EL (cell line): ENCODE data around the gene AHDC1.
A peak's percentile ranks its signal among the peaks of the same experiment; 100 is the strongest.

Source experiments
- DNase-seq: peaks from one replicate; pipeline ENCODE4 v3.0.0-alpha.2; 2016

Gene AHDC1

DNA sequence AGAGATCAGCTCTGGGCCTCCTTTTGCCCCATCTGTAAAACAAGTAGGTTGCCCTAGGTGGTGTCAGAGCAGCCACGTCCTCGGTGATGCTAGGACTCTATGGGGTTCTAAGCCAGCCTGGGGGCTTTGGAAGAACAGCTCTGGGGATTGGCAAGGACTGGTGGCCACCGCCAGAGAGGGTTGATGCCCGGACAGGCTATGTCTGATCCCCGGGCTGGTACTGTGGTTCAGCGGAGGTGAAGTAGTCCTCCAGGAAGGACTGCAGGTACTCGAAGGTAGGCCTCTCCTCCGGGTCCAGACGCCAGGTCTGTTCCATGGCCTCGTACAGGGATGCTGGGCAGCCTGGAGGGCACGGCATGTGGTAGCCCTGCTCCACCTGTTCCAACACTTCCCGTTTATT, 8.8 kb upstream of the AHDC1 start:
- no peak for DNase-seq

DNA sequence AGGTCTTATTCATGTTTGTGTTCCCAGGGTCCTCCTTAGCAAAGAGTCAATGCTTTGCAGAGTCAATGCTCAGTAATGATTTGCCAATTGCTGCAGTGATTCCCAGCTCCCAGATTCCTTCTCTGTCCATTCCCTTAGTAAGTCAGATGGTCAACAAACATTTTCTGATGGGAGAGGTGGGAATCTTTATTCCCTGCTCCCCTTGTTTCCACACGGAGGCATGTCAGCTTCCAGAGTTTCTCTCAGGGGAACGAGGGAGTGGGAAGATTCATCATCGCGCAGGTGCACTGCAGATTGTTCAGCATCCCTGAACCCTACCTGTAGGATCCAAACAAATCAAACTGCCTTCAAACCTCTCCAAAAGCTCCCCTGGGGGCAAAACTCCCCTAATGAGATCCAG, 7.5 kb upstream of the AHDC1 start:
- DNase-seq = no peak

DNA sequence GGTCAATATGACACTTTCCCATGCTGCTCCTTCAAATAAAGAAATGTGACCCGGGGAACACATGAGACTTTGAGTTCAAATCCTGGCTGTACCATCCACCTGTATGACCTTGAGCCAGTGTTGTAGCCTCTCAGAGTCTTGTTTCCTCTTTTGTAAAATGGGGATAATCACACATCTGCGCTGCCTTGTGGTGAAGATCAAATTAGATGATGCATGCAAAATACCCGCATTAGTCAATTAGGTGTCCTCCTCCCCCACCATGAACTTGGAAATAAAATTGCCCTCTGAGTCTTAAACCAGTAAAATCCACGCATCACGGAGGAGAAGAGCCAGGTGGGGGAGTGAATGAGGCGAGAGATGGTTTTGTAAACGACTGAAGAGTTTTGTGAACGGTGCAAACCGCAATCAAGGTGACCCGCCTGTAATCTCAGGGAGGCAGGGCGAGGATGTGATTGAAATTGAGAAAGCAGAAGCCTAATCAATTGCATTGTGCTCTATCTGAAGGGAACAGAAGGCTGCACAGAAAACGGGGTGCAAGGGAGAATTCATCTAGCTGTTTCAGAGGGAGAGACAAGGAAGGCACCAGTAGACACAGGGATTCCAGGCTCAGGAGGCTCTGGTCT, 5.8 kb upstream of the AHDC1 start:
- no peak for DNase-seq

DNA sequence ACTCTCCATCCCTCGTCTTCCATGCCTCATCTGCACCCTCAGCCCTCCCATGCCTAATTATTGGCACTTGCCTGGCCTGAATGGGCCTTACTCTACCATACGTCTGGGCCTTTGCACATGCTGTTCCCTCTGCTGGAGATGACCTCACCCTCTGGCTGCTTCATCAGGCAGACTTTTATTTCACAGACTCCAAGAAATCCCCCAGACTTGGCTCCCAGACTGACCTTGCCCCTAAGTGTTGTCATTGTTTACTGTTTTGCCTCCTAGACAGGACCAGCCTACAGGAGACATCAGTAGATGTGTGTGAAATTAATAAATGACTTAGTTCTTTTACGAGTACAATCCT, 5.2 kb upstream of the AHDC1 start:
- no peak for DNase-seq

DNA sequence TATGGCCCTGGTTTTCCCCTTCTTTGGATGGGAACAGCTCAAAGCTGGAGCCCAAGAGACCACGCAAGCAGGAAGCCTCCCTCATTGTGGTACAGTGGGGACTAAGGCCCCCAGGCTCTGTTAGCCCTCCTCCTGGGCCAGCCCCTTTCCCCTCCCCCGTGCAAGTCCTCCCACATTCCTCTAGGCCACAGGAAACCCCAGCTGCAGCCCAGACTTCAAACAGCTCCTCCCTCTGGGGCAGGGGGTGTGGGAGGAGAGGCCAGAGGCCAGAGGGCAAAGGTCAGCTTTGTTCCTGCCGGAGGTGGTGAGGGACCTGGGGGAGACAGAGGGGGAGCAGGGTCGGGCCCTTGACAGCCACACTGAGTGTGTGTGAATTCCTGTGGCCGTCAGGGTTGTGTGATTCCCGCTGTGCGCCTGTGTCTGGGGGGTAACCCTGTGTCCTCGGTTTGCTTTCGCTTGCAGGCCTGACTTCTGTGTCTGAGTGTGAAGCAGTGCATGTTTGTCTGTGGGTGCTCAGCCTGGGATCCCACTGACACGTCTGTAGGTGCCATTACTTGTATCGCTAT, 3.4 kb upstream of the AHDC1 start:
- no peak for DNase-seq

DNA sequence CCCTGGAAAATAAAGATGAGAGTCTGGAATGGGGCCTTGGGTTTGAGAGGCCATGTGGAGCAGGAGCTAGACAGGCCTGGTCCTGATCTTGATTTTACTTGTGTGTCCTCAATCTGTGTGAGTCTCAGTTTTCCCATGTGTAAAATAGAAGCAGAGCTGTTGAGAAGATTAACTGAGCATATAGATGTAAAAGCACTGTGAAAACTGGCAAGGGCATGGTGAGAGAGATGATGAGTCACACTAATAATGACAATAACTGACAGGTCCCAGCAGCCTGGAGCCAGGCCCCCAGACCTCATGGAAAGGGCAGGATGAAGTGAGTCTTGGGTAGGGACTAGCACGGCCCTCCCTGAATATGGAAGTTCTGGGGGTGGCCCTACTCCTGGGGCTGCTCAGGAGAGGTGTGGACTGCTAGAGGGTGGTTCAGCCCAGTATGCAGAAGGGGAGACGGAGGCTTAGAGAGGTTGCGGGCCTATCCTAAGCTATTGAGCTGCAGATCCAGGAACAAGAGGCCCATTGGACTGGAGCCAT, 2.8 kb upstream of the AHDC1 start:
- DNase-seq = peak; percentile 49

DNA sequence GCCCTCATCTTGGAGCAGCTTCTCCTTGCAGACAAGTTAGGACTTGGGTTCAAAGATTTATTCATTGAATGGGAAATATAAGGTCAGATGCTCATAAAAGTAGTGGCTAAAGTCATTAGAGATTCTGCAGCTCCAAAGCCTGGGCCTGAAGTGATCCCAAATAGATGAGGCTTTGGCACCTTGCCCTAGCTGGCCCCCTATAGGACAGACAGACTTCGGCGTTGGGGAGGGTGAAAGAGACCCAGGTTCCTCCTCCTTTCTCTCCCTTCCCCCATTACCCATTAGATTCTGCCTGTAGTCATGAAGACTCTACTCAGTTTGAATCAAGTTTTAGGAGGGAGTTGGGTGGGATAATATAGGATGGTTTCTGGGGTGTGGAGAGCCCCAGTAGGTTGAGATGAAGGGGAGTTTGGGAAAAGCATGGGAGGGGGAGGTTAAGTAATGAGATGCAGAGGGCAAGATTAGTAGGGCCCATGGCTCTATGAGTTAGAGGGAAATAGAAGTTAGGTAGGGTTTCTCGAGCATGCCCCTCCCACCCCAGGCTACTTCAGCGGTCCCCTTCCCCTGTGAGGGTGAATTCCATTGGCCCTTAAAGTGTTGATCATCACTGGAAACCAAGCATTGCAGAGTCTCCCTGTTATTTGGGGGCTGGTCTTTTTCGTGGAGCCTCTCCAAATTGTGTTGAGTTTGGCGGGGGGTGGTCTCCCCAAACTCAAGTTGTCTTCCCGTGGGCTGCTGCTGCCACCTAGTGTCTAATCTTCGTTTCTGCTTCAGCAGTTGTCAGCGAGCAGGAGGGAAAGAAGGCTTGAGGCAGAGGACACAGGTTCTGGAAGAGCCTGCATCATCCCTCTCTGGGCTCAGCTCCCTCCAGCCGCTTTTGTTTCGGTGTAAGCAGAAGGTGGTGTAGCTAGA, 2.1 kb upstream of the AHDC1 start:
- peak; percentile 72 for DNase-seq

DNA sequence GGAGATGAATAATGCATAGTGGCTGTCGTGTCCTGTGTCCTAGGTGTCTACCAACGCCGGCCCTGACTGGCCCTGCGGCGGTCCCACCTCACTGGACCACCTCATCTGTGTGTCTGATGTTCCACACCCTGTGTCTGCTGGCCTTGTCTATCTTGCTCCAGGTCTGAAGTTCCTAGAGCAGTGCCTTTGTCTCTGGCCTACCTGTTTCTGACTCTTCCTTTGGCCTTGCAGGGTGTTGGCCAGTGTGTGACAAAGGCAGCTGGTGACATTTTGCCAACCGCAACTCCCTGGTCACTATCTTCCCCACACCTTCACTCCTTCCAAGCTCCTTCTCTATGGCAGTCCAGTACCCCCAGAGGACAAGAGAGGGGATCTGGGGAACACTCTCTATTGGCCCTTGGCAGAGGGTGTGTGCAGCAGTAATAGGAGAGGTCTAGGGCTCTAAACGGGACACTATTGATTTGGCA, 1.4 kb upstream of the AHDC1 start:
- DNase-seq = no peak

DNA sequence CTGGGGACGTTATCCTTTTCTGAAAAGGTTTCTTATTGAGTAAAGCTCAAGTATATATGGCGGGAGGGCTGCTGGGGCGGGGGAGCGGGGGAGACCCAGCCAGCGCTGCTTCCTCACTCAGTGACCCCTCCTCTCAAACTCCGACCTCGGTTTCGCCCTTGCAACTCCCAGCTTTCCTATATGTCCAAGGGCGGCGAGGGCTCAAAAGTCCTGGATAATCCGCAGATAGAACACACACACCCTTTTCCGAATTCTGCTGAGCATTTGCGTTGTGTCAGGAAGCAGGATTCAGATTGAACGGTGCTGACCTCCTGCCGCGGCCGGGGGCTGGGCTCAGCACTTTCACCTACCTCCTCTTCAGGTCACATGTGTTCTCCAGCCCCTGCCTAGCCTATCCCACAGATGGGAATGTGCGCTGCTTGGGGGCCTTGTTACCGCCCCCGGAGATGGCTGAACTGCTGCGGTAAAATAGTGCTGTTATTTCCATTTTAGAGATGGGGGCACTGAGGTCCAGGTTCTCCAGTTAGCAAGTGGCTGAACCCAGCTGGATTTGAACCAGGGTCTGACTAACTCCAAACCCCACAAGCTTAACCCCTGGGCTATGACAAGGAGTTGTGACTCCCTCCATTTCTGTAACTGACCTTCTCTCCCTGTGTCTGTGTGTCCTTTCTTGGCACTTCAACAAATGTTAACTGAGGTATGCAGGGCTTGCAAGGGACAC, 795 bp upstream of the AHDC1 start:
- DNase-seq = no peak

DNA sequence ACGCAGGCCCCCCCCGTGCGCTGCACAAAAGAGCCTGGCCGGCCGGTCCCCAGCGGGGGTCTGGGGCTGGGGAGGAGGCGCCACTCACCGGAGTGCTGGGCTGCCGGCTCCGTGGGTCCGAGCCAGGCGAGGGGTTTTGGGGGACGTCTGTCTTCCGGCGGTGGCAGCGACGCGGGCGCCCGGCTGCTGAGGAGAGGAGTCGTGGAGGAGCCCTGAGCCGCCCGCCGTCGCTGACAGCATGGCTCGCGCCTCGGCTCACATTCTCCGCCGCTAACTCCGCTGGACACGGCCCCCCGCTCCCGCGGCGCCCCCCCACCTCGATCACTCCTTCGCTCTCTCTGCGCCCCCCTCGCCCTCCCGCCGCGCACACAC, 649 bp downstream of the AHDC1 start:
- DNase-seq = peak; percentile 42

DNA sequence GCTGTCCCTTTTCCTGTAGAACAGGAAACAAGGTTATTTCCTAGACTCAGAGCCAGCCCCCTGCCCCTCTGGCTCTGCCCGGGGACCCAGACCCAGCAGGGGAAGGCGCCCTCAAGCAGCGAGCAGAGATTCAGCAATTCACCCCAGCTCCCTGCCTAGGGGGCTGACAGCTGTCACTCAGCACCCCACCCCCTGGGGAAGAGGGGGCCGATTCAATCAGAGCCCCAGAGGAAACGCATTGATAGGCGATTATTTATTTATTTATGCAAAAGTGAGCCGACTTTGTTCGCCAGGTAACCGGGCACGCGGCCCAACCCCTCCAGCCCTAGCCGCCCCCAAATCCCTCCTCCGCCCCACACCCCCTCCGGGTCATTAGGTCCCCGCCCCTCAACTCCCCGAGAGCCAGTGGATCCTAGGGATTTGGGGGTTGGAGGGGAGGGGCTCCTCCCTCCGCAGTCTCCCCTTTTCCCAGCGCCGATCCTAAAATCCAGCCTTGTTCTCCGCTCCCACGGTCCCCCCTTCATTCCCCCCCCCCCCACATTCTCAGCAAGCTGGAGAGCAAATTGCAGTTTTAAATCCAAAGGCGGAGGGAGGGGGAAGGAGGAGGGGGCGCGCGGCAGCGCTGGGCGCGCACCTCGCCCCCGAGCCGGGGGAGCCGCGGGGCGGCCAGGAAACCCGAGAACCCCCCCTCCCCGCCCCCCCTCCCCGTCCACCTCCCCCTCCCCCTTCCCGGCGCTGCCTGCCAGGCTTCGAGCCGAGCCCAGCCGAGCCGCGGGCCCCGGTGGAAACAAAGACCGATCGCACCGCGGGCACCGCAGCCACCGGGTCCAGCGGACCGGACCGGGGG, 1.3 kb downstream of the AHDC1 start:
- no peak for DNase-seq

DNA sequence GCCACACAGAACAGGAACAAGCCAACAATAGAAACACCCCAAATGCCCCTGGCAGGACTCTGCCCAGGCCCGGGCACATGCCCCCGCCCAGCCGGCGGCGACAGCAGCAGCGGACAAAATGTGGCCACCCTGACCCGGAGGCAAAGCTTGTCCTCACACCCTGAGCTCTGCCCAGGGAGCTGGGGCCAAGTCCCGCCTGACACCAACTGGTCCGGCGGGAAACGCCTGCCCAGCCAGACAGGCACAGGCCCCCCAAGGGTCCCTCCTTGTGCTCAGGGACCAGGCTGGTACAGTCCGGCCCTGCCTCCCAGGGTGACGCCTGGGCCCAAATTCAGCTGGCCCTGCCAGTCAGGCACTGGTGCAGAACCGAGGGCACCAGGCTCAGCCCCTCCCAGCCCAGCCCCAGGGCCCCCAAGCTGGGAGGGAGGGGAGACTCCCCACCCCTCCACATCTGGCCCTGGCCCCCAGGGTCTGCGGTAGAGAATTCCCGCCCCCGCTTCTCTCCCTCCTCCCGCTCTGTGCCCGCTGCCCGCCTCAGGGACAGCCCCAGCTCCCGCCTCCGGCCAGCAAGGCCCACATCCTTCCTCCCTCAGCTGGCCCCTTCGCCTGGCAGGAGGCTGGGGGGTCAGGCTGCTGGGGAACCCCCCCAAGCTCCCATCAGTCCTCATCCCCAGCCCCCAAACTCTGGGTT, 2.0 kb downstream of the AHDC1 start:
- DNase-seq = peak; percentile 68

DNA sequence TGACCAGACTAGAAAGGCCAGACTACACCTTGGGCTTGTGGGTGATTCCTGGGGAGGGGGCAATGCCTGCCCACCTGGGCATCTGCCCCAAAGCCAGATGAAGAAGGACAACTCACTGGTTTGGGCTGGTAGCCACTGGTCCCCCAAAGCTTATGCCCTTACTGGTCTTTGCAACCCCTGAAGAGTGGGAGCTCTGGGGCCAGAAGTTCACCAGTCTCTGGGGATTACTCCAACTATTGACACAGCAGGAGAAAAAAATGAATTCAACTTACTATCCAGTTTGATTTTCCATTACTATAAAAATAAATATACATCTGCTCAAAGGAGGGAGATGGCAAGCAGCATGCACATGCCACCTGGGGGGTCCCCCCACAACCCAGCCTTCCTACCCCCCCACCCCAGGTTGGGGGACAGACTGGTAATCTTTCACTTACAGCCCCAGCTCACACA, 2.6 kb downstream of the AHDC1 start:
- DNase-seq = no peak

DNA sequence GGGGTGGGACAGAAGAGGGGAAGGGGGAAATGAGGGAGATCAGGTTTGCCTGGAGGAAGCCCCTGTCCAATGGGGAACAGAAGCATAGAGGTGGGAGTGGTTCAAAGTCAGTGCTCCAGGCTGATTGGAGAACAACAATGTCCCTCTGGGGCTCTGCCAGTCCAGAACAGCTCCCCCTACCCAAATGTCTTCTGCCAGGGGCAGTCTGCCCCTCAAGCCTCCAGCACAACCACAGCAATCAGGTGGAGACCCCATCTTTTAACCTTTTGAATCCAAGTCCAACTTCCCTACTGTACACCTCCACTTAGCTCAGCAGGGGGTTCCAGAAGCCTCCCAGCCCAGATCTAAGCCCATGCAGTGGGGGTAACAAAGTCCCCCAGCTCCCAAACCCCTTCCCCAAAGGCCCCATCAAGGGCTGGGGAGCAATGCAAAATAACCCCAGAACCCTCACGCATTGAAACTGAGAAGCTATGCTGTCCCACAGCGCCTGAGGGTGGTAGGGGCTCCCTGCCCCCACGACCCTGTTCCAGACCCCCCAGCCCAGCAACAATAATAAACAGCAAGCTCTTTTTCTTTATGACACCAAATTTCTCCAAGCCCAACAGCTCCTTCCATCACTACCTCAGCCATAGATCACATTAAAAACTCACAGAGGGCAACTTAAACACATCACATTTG, 3.3 kb downstream of the AHDC1 start:
- DNase-seq = no peak

DNA sequence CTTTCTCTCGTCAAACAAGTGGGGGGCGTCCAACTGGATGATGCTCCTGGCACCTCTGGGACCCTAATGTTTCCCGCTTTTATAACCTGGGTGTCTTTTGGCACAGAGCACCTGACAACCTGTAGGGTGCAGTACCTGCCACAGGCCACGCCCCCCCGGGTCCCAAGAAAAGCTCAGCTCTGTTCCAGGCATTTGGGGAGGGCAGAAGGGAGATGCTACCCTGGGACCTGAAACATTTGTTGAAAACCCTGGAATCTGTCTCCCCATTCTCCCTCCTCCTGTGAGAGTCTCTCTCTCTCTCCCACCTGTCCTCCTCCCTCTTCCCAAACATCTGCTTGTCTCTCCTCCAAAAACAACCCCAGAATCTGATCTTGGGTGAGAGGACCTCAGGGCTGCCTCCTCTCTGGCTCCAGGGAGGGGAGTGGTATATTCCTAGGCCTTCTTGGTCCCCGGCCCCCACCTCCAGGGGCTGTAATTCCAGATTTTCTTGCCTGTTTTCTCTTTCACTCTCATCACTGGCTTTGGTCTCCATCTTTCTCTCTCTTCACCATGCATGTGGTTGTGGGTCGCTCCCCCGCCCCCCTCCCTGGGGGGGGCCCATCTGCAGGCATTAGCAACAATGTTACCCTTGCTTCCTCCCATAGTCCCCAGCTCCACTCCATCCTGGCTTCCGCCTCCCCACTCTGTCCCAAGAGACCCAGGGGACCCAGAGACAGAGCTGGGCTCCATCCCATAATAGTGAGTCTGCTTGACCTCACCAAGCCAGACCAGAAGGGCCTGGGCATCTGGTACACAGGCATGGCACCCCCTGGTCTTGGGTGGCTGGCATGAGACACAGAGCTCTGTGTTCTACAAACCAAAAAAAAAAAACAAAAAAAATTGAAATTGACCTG, 4.1 kb downstream of the AHDC1 start:
- no peak for DNase-seq

DNA sequence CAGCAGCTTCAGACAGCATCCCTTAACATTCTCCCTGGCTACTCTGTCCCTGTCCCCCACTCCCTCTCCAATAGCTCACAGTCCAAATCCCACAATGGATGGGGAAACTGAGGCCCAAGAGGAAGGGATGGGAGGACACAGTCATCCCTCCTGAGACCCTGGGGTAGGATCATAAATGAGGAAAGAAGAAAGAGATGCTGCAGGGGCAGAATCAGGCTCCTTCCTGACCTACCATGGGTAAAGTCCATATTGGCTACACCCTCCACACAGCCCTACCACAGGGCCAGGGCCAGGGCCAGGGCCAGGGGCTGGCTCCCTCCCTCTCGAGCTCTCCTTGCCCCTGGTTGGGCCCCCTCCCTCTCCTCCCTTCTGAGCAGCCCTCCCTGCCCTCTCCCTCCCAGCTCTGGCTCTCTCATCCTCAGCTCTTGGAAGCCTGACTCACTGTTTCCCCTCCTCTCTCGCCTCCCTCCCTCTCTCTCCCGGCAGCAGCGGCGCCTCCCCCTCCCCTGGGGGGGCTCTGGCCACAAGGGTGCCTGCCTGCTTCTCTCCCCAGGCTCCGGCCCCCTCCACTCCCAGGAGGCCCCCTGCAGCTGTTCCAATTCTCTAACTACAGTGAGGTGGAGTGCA, 4.9 kb downstream of the AHDC1 start:
- peak; percentile 75 for DNase-seq

DNA sequence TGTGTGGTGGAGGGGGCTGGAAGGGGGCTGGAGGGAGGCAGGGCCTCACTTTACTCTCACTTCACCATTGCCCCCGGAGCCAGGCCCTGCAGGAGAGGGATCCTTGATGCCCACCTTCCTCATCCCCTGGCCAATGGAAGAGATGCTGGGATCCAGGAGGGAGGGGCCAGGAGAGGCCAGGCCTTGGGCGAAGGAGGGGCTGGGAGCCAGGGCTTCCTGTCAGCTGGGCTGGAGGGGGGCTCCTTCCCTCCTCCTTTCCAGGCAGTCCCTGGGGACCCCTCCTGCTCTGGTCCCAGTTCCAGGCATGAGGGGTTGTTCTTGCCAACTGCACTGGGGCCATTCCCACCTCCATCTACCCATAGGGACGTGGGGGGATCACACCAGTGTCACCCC, 5.7 kb downstream of the AHDC1 start:
- no peak for DNase-seq

DNA sequence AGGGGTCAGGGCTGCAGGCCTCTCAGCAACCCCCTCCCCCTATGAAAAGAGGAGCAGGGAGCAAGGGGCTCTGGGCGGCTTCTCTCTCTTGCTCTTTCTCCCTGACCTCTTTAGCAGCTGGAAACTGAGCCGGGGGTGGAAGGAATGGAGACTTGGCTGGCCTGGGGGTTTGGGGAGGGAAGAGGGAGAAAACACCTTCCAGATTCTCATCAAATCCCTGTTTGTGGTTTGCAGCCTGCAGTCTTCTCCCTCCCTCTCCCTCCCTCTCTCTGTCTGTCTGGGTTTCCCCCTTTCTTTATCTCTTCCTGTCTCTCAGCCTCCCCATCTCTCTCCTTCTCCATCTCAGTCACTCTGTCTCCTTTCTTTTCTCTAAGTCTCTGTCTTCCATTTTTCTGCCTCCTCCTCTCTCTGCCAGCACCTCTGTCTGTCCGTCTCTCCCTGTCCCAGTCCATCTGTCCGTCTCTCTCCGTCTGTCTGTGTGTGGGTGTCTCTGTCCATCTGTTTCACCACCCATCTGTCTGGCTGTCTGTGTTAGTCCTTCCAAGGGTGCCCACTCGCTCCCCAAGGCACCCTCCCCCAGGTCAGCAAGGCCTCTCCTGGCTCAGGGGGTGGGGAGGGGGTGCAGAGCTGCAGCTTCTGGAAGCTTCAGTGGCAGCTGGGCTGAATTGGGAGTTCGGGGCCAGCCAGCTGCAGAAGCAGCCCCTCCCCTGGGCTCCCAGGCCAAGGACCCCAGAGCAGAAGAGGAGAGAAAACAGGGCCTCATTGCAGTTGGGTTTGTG, 6.2 kb downstream of the AHDC1 start:
- DNase-seq = no peak

DNA sequence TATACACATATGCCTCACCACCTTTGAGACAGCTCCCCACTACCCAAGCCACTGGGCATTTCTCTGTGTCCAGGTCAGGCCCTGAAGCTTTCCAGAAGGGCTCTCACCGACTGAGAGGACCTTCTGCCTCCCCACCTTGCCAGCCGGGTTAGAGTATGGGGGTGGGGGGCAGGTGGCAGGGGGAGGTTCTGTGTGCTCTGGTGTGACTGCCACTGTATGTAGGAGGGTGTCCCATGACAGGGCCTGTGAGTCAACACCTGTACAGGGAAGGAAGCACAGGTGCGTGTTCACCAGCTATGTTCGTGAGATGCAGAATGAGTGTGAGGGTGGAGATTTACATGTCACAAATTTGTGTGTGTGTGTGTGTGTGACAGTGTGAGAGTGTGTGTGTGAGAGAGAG, 7.0 kb downstream of the AHDC1 start:
- DNase-seq = no peak
